HepG2 (cell line): ENCODE results near the gene SLIT3. TPM values are rescaled to one million over a fixed set of nuclear protein-coding genes. Genes with fewer than 3 reads are reported as not detected.

Experiments
- ATAC-seq: fragments of 200-7000 bp; cut with Tn5 transposase; 3 replicates; pipeline ENCODE4 v1.9.1; 2020; ENCODE audit warnings: mild to moderate bottlenecking, moderate library complexity
- BruUV-seq: library from RNA; stranded (reverse); fragments of 400-500 nt; replicated peaks from 2 replicates; lab custom pipeline; 2021; lab: Mats Ljungman, UMichigan
- CTCF ChIA-PET: fragments of 300-600 bp; formaldehyde crosslinking; extraction: SDS; loops from one replicate; lab custom pipeline; 2021; ENCODE audit warnings: low total read pairs, inconsistent platforms, low intra/inter-chr PET ratio; lab: Yijun Ruan, JAX
- POLR2A ChIA-PET: fragments of 350-600 bp; sonication (Branson Sonifier 250); formaldehyde crosslinking; loops from one replicate; lab custom pipeline; 2020; ENCODE audit warnings: antibody characterized with exemption, inconsistent platforms; lab: Yijun Ruan, JAX
- DNase-seq: peaks from one replicate; pipeline ENCODE4 v3.0.0-alpha.2; 2015; ENCODE audit warnings: low spot score
- FAIRE-seq: peaks from 3 replicates; lab custom pipeline; 2011; peaks lifted over from hg19 to GRCh38; lab: Jason Lieb, UNC
- H2AFZ ChIP-seq: one replicate; pipeline ENCODE4 v1.6.1; 2011; ENCODE audit warnings: low read length, inconsistent platforms
- H3K27ac ChIP-seq: fragments of 300-600 bp; 3 replicates; pipeline ENCODE4 v1.8.0; 2011; ENCODE audit warnings: mixed run types, mild to moderate bottlenecking, mixed read lengths, low read length, inconsistent platforms; ENCODE audit not compliant: insufficient read depth; ENCODE audit errors: extremely low read length
- H3K27me3 ChIP-seq, 2 experiments: fragments of 200-600 bp in 1 of 2; 2 replicates in 1 of 2; 3 replicates in 1 of 2; pipeline versions ENCODE4 v1.6.0 to v1.8.0; 2011; ENCODE audit warnings: low read length in 2 of 2, mild to moderate bottlenecking in 2 of 2, moderate library complexity in 2 of 2, inconsistent platforms in 1 of 2; ENCODE audit not compliant: insufficient read depth in 2 of 2, control insufficient read depth in 1 of 2
- H3K36me3 ChIP-seq, 2 experiments: fragments of 200-600 bp in 1 of 2; replicated peaks in 1 of 2; 2 replicates in 1 of 2; 3 replicates in 1 of 2; pipeline versions ENCODE4 v1.5.1 to v1.8.0; 2011; ENCODE audit warnings: low read length in 2 of 2, inconsistent platforms in 1 of 2; ENCODE audit not compliant: insufficient read depth in 2 of 2, control insufficient read depth in 1 of 2
- H3K4me1 ChIP-seq: 2 replicates; pipeline ENCODE4 v1.5.1; 2012; ENCODE audit warnings: low read length, inconsistent platforms; ENCODE audit not compliant: insufficient read depth
- H3K4me2 ChIP-seq: 2 replicates; pipeline ENCODE4 v1.6.0; 2011; ENCODE audit warnings: low read depth, low read length, inconsistent platforms
- H3K4me3 ChIP-seq, 3 experiments: fragments of 200-600 bp in 1 of 3; sonication (generic), shearing (Covaris generic) in 1 of 3; replicated peaks in 1 of 3; 2 replicates each; pipeline ENCODE4 v1.5.1; 2011 to 2016; ENCODE audit warnings: low read length in 3 of 3, inconsistent platforms in 2 of 3, low read depth in 2 of 3, mild to moderate bottlenecking in 2 of 3, control low read depth in 1 of 3, mixed read lengths in 1 of 3; ENCODE audit not compliant: insufficient read depth in 1 of 3
- H3K79me2 ChIP-seq: one replicate; pipeline ENCODE4 v1.6.1; 2011; ENCODE audit warnings: low read length, inconsistent platforms; ENCODE audit not compliant: insufficient read depth
- H3K9ac ChIP-seq: 2 replicates; pipeline ENCODE4 v1.6.0; 2011; ENCODE audit warnings: mild to moderate bottlenecking, low read depth, low read length, inconsistent platforms; ENCODE audit not compliant: insufficient read depth
- H3K9me3 ChIP-seq: 2 replicates; pipeline ENCODE4 v1.5.1; 2012; ENCODE audit warnings: mild to moderate bottlenecking, low read length
- H4K20me1 ChIP-seq: 2 replicates; pipeline ENCODE4 v1.6.0; 2011; ENCODE audit warnings: inconsistent platforms, mild to moderate bottlenecking, low read length, moderate library complexity; ENCODE audit not compliant: insufficient read depth
- ATAD3A ChIP-seq: sonication (generic); formaldehyde crosslinking; IDR thresholded peaks from 2 replicates; pipeline ENCODE4 v1.4.0; 2020; ENCODE audit warnings: missing genetic modification reagents
- CBX2 ChIP-seq, 2 experiments: fragments of 200-600 bp in 1 of 2; sonication (generic); formaldehyde crosslinking in 1 of 2; IDR thresholded peaks; 2 replicates each; pipeline versions ENCODE4 v1.7.0 to v1.8.1; 2018 to 2022; ENCODE audit warnings: low read depth in 2 of 2, low read length in 1 of 2, mild to moderate bottlenecking in 1 of 2, missing genetic modification reagents in 1 of 2
- HNRNPUL1 ChIP-seq: fragments of 200-400 bp; formaldehyde crosslinking; IDR thresholded peaks from 2 replicates; pipeline ENCODE4 v1.6.1; 2017; ENCODE audit warnings: low read depth, mild to moderate bottlenecking, low read length, moderate library complexity
- IRF1 ChIP-seq: sonication (generic); formaldehyde crosslinking; IDR thresholded peaks from 2 replicates; pipeline ENCODE4 v1.4.0; 2020; ENCODE audit warnings: low read depth, mild to moderate bottlenecking, missing genetic modification reagents
- PAWR ChIP-seq: sonication (generic); formaldehyde crosslinking; IDR thresholded peaks from 2 replicates; pipeline ENCODE4 v1.4.0; 2020; ENCODE audit warnings: missing genetic modification reagents, mild to moderate bottlenecking, borderline replicate concordance
- ZBTB49 ChIP-seq: sonication (generic); formaldehyde crosslinking; IDR thresholded peaks from 2 replicates; pipeline ENCODE4 v1.4.0; 2020; ENCODE audit warnings: missing genetic modification reagents, borderline replicate concordance
- ZFY ChIP-seq: sonication (generic); formaldehyde crosslinking; IDR thresholded peaks from 2 replicates; pipeline ENCODE4 v1.4.0; 2020; ENCODE audit warnings: missing genetic modification reagents
- ZNF501 ChIP-seq: sonication (generic); formaldehyde crosslinking; IDR thresholded peaks from 2 replicates; pipeline ENCODE4 v1.5.1; 2020; ENCODE audit warnings: mild to moderate bottlenecking, moderate library complexity, missing genetic modification reagents
- ZSCAN9 ChIP-seq: IDR thresholded peaks from 2 replicates; pipeline ENCODE4 v1.6.1; 2016; ENCODE audit warnings: borderline replicate concordance
- WGBS: methylation state at CpG from one replicate; pipeline ENCODE4 v1.1.6; 2017; ENCODE audit warnings: low lambda C conversion rate; 5-methylcytosine and 5-hydroxymethylcytosine counted together
- in situ Hi-C: cut with HindIII; loops from 2 replicates; pipeline ENCODE4 v1.10.0; 2017; ENCODE audit warnings: low pct_unique_long_range_greater_than_20kb; ENCODE audit not compliant: extremely low pct_ligation_motif_present
- intact Hi-C: fragments of 100-400 bp; cut with micrococcal nuclease; formaldehyde crosslinking; loops from one replicate; pipeline ENCODE4 v1.10.0; 2022; ENCODE audit not compliant: unreplicated experiment
- polyA plus RNA-seq, 8 experiments: library from polyadenylated mRNA; depleted of rRNA in 3 of 8; stranded (reverse) in 7 of 8; unstranded in 1 of 8; fragments of >200 nt; fragmentation: Illumina TruSeq in 4 of 8; extraction: Trizol in 4 of 8; gene quantifications; 2 replicates each; pipeline versions ENCODE4 v1.2.1 to v1.2.3, GENCODE V29; 2011 to 2016; ENCODE audit warnings: low read depth in 4 of 8, missing spikeins in 1 of 8, mixed read lengths in 1 of 8; ENCODE audit not compliant: insufficient read depth in 1 of 8
- total RNA-seq, 5 experiments: library from RNA; depleted of rRNA; stranded (reverse); fragments of >200 nt; fragmentation: Illumina TruSeq; extraction: Trizol; gene quantifications; 2 replicates each; pipeline ENCODE4 v1.2.3, GENCODE V29; 2016; ENCODE audit warnings: low read depth in 1 of 5
- TF ChIP-seq, protein P1 (sequence below): sonication (generic); formaldehyde crosslinking; IDR thresholded peaks from 2 replicates; pipeline ENCODE4 v1.4.0; 2020; ENCODE audit warnings: missing genetic modification reagents, low read depth, mild to moderate bottlenecking, borderline replicate concordance
- TF ChIP-seq, protein P2 (sequence below): IDR thresholded peaks from 2 replicates; pipeline ENCODE4 v1.6.1; 2016; ENCODE audit warnings: low read depth
- TF ChIP-seq, protein P3 (sequence below): sonication (generic); formaldehyde crosslinking; IDR thresholded peaks from 2 replicates; pipeline ENCODE4 v1.5.1; 2020; ENCODE audit warnings: missing genetic modification reagents, mild to moderate bottlenecking, borderline replicate concordance

Gene SLIT3
- total and polyA plus RNA-seq, 2 of the 13 experiments (the other 11 are each of a cell fraction or from before 2014, with no cell fraction given), result not detected

DNA sequence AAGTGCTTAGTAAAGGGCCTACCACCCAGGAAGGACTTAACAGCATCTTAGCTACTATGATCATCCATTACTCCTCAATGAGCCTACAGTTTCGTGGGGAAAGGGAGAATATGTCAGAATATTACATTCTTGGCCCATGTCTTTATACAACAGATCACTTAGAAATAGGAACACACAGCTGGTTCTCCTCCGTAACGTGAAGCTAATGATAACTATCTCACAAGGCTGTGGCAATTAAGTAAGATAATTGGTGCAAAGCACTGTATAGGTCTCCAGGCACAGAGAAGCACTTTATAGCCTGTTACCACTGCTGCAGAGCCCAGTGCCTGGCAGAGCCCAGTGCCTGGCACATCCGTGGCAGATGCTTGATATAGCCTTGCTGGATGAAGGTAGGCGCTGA lies 347.6 kb downstream of the SLIT3 start:
- Histone ChIP-seq H2AFZ (no peak overlapping the region), H3K4me1 (no peaks in the 10 kb centered on the region)
- TF ChIP-seq ZNF501 (CRISPR knock-in tag) (no peak), ZBTB49 (CRISPR knock-in tag) (no peak), ZFY (CRISPR knock-in tag) (no peak), IRF1 (no peak), HNRNPUL1 (no peak), ATAD3A (CRISPR knock-in tag) (no peak), CBX2 (IDR thresholded peaks at IDR 0.05; ENCODE audit: low read depth, low read length) (no peak), CBX2 (CRISPR knock-in tag; IDR thresholded peaks at IDR 0.05; ENCODE audit: low read depth) (no peak), PAWR (no peak), ZSCAN9 (CRISPR knock-in tag) (no peak)
- TF ChIP-seq, protein P1, sequence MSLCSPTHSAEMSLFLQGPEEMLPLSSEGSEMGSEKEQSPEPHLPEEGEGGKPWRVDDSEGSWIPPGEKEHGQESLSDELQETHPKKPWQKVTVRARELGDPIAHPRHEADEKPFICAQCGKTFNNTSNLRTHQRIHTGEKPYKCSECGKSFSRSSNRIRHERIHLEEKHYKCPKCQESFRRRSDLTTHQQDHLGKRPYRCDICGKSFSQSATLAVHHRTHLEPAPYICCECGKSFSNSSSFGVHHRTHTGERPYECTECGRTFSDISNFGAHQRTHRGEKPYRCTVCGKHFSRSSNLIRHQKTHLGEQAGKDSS (CRISPR knock-in tag), result no peak
- TF ChIP-seq, protein P2, sequence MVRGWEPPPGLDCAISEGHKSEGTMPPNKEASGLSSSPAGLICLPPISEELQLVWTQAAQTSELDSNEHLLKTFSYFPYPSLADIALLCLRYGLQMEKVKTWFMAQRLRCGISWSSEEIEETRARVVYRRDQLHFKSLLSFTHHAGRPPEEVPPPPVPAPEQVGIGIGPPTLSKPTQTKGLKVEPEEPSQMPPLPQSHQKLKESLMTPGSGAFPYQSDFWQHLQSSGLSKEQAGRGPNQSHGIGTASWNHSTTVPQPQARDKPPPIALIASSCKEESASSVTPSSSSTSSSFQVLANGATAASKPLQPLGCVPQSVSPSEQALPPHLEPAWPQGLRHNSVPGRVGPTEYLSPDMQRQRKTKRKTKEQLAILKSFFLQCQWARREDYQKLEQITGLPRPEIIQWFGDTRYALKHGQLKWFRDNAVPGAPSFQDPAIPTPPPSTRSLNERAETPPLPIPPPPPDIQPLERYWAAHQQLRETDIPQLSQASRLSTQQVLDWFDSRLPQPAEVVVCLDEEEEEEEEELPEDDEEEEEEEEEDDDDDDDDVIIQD, result no peak
- TF ChIP-seq, protein P3, sequence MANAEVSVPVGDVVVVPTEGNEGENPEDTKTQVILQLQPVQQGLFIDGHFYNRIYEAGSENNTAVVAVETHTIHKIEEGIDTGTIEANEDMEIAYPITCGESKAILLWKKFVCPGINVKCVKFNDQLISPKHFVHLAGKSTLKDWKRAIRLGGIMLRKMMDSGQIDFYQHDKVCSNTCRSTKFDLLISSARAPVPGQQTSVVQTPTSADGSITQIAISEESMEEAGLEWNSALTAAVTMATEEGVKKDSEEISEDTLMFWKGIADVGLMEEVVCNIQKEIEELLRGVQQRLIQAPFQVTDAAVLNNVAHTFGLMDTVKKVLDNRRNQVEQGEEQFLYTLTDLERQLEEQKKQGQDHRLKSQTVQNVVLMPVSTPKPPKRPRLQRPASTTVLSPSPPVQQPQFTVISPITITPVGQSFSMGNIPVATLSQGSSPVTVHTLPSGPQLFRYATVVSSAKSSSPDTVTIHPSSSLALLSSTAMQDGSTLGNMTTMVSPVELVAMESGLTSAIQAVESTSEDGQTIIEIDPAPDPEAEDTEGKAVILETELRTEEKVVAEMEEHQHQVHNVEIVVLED (CRISPR knock-in tag), result no peak
- TF ChIP-seq, all 625 proteins: peak for 0
- in situ Hi-C loops (no loop called here), intact Hi-C loops (no loop called here)
- H3K79me2 ChIP-seq, result no peaks in the 10 kb centered on the region
- H3K27ac ChIP-seq, result no peak overlapping the region
- DNase-seq (no peak), ATAC-seq (no peak), FAIRE-seq (no peak)
- no peak overlapping the region for H3K9ac ChIP-seq
- H3K4me3 ChIP-seq, result no peak overlapping the region
- no peaks in the 10 kb centered on the region for H3K9me3 ChIP-seq
- WGBS, result 17% methylated on average over 4 of the region's 5 CpGs
- no peaks in the 10 kb centered on the region for H4K20me1 ChIP-seq
- ChIA-PET CTCF (no interaction called here), POLR2A (no interaction called here)
- H3K27me3 ChIP-seq, result peaks cover 0 to 27% of the 10 kb centered on the region in 2 experiments; a peak in 3 of 5 replicates
- H3K4me2 ChIP-seq, result no peak overlapping the region
- BruUV-seq, result no TSS peak
- no peaks in the 10 kb centered on the region for H3K36me3 ChIP-seq
